Activated B cell treated with CpG ODN at 0.5 μM for 24 hours (primary cell): Measurements from ENCODE around the gene PKIB. TPM values are rescaled to one million over a fixed set of nuclear protein-coding genes. Genes with fewer than 3 reads are reported as not detected.

ENCODE experiments used
- ATAC-seq: fragments of 200-7000 bp; cut with Tn5 transposase; one replicate; pipeline ENCODE4 v1.10.0; 2021; ENCODE audit warnings: low read depth, mild to moderate bottlenecking, moderate library complexity
- CTCF ChIA-PET: fragments of 350-600 bp; sonication (Branson Sonifier 250); formaldehyde crosslinking; loops from one replicate; lab custom pipeline; 2021; ENCODE audit warnings: antibody characterized with exemption; lab: Charles Lee
- POLR2A ChIA-PET: fragments of 350-600 bp; sonication (Branson Sonifier 250); formaldehyde crosslinking; loops from one replicate; lab custom pipeline; 2021; ENCODE audit warnings: antibody characterized with exemption; lab: Charles Lee
- DNase-seq: peaks from one replicate; pipeline ENCODE4 v3.0.0; 2022
- H3K27ac Mint-ChIP-seq: one replicate; pipeline ENCODE4 v1.8.0; 2020; ENCODE audit warnings: mixed read lengths
- H3K27me3 Mint-ChIP-seq: one replicate; pipeline ENCODE4 v1.8.0; 2021; ENCODE audit warnings: mixed read lengths
- H3K36me3 Mint-ChIP-seq: one replicate; pipeline ENCODE4 v1.8.0; 2021; ENCODE audit warnings: low read depth, mixed read lengths
- H3K4me1 Mint-ChIP-seq: one replicate; pipeline ENCODE4 v1.8.0; 2021; ENCODE audit warnings: mixed read lengths
- H3K4me3 Mint-ChIP-seq: one replicate; pipeline ENCODE4 v1.8.0; 2020; ENCODE audit warnings: mild to moderate bottlenecking, mixed read lengths
- H3K9me3 Mint-ChIP-seq: one replicate; pipeline ENCODE4 v1.8.0; 2020; ENCODE audit warnings: mixed read lengths
- CTCF ChIP-seq: fragments of 200-600 bp; IDR thresholded peaks from one replicate; pipeline ENCODE4 v1.8.0; 2022; ENCODE audit warnings: antibody characterized with exemption, mild to moderate bottlenecking
- intact Hi-C: fragments of 100-400 bp; cut with micrococcal nuclease; formaldehyde crosslinking; loops from one replicate; pipeline ENCODE4 v1.15.1; 2024
- total RNA-seq: library from RNA; stranded (reverse); gene quantifications from 2 replicates; pipeline ENCODE4 v1.2.3, GENCODE V29; 2022

The PKIB gene
- total RNA-seq, 1 donor from 2014 or later = 1.2 TPM

GRCh38 chr6:122695188-122695587, 85.0 kb downstream of the PKIB start:
- Mint-ChIP-seq H3K4me3 (no peak overlapping the region), H3K4me1 (no peaks in the 10 kb centered on the region), H3K36me3 (no peaks in the 10 kb centered on the region), H3K27me3 (no peaks in the 10 kb centered on the region), H3K27ac (no peak overlapping the region), H3K9me3 (no peaks in the 10 kb centered on the region)
- no peak for TF ChIP-seq CTCF
- intact Hi-C loops = no loop called here
- no peak for DNase-seq
- ChIA-PET CTCF (no interaction called here), POLR2A (no interaction called here)
- ATAC-seq = no peak

GRCh38 chr6:122696079-122696478, 85.9 kb downstream of the PKIB start:
- intact Hi-C loops = no loop called here
- DNase-seq = no peak
- no peaks in the 10 kb centered on the region for H3K4me1 Mint-ChIP-seq
- H3K27me3 Mint-ChIP-seq = no peaks in the 10 kb centered on the region
- H3K9me3 Mint-ChIP-seq = no peaks in the 10 kb centered on the region
- no peak for TF ChIP-seq CTCF
- ChIA-PET POLR2A (no interaction called here), CTCF (no interaction called here)
- no peaks in the 10 kb centered on the region for H3K36me3 Mint-ChIP-seq
- H3K4me3 Mint-ChIP-seq = no peak overlapping the region
- no peak for ATAC-seq
- no peak overlapping the region for H3K27ac Mint-ChIP-seq

GRCh38 chr6:122696853-122697252, 86.6 kb downstream of the PKIB start:
- POLR2A ChIA-PET = no interaction called here
- intact Hi-C loops = no loop called here
- Mint-ChIP-seq H3K4me1 (no peaks in the 10 kb centered on the region), H3K36me3 (no peaks in the 10 kb centered on the region), H3K27ac (no peak overlapping the region), H3K4me3 (no peak overlapping the region), H3K9me3 (no peaks in the 10 kb centered on the region), H3K27me3 (no peaks in the 10 kb centered on the region)
- TF ChIP-seq CTCF = no peak
- no peak for DNase-seq
- CTCF ChIA-PET = no interaction called here
- no peak for ATAC-seq

GRCh38 chr6:122697458-122697857, 87.3 kb downstream of the PKIB start:
- H3K4me3 Mint-ChIP-seq = no peak overlapping the region
- no peaks in the 10 kb centered on the region for H3K4me1 Mint-ChIP-seq
- no peak for ATAC-seq
- no peak for TF ChIP-seq CTCF
- intact Hi-C loops = no loop called here
- DNase-seq = no peak
- no peaks in the 10 kb centered on the region for H3K9me3 Mint-ChIP-seq
- POLR2A ChIA-PET = no interaction called here
- CTCF ChIA-PET = no interaction called here
- H3K27me3 Mint-ChIP-seq = no peaks in the 10 kb centered on the region
- H3K27ac Mint-ChIP-seq = no peak overlapping the region
- H3K36me3 Mint-ChIP-seq = no peaks in the 10 kb centered on the region

GRCh38 chr6:122701666-122702065, 91.5 kb downstream of the PKIB start:
- DNase-seq = no peak
- H3K36me3 Mint-ChIP-seq = no peaks in the 10 kb centered on the region
- no peak overlapping the region for H3K27ac Mint-ChIP-seq
- no peaks in the 10 kb centered on the region for H3K9me3 Mint-ChIP-seq
- ChIA-PET POLR2A (no interaction called here), CTCF (no interaction called here)
- no peaks in the 10 kb centered on the region for H3K4me1 Mint-ChIP-seq
- TF ChIP-seq CTCF = no peak
- no peaks in the 10 kb centered on the region for H3K27me3 Mint-ChIP-seq
- no peak overlapping the region for H3K4me3 Mint-ChIP-seq
- intact Hi-C loops = no loop called here
- ATAC-seq = no peak
